ENCODE results near the gene ATP1A4.

- TF ChIP-seq POLR2AphosphoS5 (IDR thresholded peaks at IDR 0.05; ENCODE audit: low read depth, low read length) (no peak), POLR2A (IDR thresholded peaks at IDR 0.05; ENCODE audit: low read depth, low read length) (no peak)
Measured at GRCh38 chr1:160171980-160172379, 20.6 kb downstream of the ATP1A4 start.

All from GM12892 (cell line).